CD4-positive, alpha-beta T cell treated with Interleukin-15 for 4 hours (primary cell): ENCODE results near the gene ANAPC1.
"Not testable (repeated sequence)": the region's sequence is repeated elsewhere in the genome, so short reads cannot be mapped to it uniquely, and the experiment has no call there.

Experiments
- DNase-seq: peaks from one replicate; pipeline ENCODE4 v3.0.0-alpha.2; 2020; ENCODE audit warnings: low spot score

ANAPC1 gene

GRCh38 chr2:111782195-111782594, 101.8 kb downstream of the ANAPC1 start:
- not testable (repeated sequence) for DNase-seq

- DNase-seq, result not testable (repeated sequence)
Observed at GRCh38 chr2:111781443-111782094, 102.4 kb downstream of the ANAPC1 start.

GRCh38 chr2:111777155-111777554, 106.8 kb downstream of the ANAPC1 start:
- DNase-seq, result not testable (repeated sequence)

GRCh38 chr2:111776296-111776695, 107.7 kb downstream of the ANAPC1 start:
- DNase-seq, result not testable (repeated sequence)

- DNase-seq, result not testable (repeated sequence)
Observed at GRCh38 chr2:111772180-111772579, 111.8 kb downstream of the ANAPC1 start.

- not testable (repeated sequence) for DNase-seq
Observed at GRCh38 chr2:111770916-111771658, 112.9 kb downstream of the ANAPC1 start.

GRCh38 chr2:111768266-111769190, 115.5 kb downstream of the ANAPC1 start:
- not testable (repeated sequence) for DNase-seq

GRCh38 chr2:111767087-111767486, 116.9 kb downstream of the ANAPC1 start:
- not testable (repeated sequence) for DNase-seq

GRCh38 chr2:111766295-111766694, 117.7 kb downstream of the ANAPC1 start:
- DNase-seq, result not testable (repeated sequence)

- not testable (repeated sequence) for DNase-seq
Observed at GRCh38 chr2:111764151-111764550, 119.8 kb downstream of the ANAPC1 start.

- DNase-seq, result not testable (repeated sequence)
Observed at GRCh38 chr2:111760697-111761284, 123.2 kb downstream of the ANAPC1 start.

- DNase-seq, result not testable (repeated sequence)
Observed at GRCh38 chr2:111752533-111752932, 131.5 kb downstream of the ANAPC1 start.

- DNase-seq, result not testable (repeated sequence)
Observed at GRCh38 chr2:111750641-111751040, 133.4 kb downstream of the ANAPC1 start.

GRCh38 chr2:111748429-111748828, 135.6 kb downstream of the ANAPC1 start:
- DNase-seq, result not testable (repeated sequence)

GRCh38 chr2:111747410-111748115, 136.4 kb downstream of the ANAPC1 start:
- DNase-seq, result peak; percentile 91

- DNase-seq, result not testable (repeated sequence)
Observed at GRCh38 chr2:111744751-111745150, 139.2 kb downstream of the ANAPC1 start.

GRCh38 chr2:111741517-111741916, 142.5 kb downstream of the ANAPC1 start:
- not testable (repeated sequence) for DNase-seq

GRCh38 chr2:111735838-111736721, 147.9 kb downstream of the ANAPC1 start:
- not testable (repeated sequence) for DNase-seq

- not testable (repeated sequence) for DNase-seq
Observed at GRCh38 chr2:111735420-111735819, 148.6 kb downstream of the ANAPC1 start.
